GM18868 (cell line): Measurements from ENCODE around the gene SUCLG2.
A peak's percentile ranks its signal among the peaks of the same experiment; 100 is the strongest.

Experiments used
- ATAC-seq: cut with Tn5 transposase; IDR thresholded peaks from one replicate; pipeline ENCODE4 v1.9.1; 2021; ENCODE audit warnings: mild to moderate bottlenecking, moderate library complexity; ENCODE audit not compliant: unreplicated experiment

Gene SUCLG2

GRCh38 chr3:67461667-67462142 is 192.7 kb downstream of the SUCLG2 start:
- no peak for ATAC-seq

DNA sequence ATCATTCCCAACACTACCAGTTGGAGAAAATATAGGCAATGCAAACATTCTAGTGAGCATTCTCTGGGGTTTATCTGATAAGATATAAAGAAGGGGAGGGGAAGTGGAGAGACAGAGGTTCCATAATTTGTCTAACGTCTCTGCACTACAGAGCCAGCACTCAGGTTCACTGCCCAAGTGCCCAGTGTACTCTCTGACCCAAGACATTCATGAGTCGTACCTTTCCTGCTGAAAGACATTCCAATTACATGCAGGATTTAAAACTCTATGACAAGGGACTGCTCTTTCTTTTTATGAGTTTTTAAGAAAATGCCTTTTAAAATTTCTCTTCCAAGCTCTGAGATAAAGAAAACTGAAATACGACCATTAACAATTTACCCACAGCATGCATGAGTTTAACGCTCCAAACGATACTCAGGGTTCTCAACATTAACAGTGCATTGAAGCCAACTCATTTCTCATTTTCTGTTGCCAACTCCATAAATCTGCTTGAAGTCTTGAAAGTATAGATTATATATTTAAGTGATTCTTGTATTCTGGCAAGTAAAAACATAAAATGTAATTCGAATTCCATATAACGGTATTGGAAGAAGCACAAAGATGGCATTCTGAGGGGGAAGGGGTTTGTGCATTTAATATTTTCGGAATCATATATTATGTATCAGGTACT is 193.4 kb downstream of the SUCLG2 start:
- no peak for ATAC-seq

DNA sequence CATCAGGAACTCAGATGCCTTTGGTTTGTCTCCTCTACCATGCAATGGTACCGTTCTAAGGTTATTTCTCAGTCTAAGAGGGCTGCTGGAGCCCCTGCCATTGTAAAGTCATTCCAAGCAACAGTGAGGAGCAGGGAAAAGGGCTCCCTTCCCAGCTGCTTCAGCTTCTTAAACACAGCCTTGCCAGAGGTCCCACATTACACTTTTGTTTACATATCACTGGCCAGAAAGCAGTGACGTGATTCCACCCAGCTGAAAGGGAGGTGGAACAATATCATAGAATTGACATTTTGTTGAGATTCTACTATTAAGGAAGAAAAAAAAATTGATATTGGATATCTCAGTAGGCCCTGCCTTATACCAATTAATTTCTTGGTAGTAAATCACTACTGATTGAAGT is 194.6 kb downstream of the SUCLG2 start:
- no peak for ATAC-seq

- ATAC-seq, result no peak
Measured at GRCh38 chr3:67458896-67459530, 195.4 kb downstream of the SUCLG2 start.

DNA sequence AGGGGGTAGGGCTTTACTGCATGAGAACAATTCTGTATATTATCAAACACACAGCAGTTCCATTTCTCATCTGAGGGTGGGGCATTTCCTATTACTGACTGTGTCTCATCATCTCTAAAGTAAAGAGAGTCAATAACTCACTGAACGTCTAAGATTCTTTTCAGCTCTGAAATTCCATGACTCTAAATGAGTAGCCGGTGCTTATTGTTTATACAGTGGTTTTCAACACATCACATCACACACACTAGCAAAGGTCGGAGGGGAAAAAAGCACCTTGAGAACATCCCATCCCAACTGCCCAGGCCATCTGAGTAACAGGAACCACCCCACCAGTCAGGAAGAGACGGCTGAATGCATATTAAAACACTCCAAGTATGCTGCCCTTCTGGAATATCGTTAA is 196.0 kb downstream of the SUCLG2 start:
- ATAC-seq, result no peak

DNA sequence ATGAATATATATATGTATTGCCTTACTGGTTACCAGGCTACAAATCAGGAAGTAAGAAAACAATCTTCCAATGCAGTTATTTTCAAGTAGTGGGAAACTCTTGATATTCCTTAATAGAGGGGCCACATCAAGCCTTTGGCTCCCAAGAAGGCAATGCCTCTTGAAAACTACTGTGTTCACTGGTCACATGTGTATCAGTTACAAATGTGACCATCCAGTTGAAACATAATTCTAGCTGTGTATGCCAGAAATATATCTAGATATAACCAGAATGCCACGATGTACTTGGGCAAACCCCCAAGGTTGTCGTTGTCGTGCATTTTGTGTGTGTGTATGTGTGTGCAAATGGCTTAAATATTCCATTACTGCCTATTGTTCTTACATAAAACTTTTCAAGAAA is 200.8 kb downstream of the SUCLG2 start:
- ATAC-seq, result no peak

DNA sequence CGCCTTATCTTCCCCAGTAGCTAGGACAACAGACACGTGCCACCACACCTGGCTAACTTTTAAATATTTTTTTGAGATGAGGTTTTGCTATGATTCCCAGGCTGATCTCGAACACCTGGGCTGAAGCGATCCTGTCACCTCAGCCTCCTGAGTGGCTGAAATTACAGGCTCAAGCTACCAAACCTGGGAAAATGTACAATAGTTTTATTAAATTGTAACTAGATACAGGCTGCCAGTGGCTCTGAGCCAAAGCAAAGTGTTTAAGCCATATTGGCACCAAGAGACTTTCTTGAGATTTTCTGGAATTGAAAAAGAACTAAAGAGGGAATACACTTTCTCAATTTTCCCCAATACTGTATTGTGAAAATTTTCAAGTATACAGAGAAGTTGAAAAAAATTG is 204.3 kb downstream of the SUCLG2 start:
- no peak for ATAC-seq

DNA sequence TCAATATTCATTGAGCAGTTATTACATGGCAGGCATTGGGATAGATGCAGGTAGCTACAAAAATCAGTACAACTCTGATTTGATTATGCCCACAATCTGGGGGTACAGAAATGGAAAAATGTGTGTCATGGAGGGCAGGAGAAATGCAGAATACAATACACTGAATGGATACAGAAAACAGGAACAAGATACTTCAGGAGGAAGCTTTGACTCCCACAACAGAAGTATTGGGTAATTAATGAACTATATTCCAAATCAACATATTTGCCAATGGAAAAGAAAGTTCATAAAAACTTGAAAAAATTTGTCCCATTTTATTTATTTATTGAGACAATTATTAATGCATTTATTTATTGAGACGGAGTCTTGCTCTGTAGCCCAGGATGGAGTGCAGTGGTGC is 207.0 kb downstream of the SUCLG2 start:
- no peak for ATAC-seq

DNA sequence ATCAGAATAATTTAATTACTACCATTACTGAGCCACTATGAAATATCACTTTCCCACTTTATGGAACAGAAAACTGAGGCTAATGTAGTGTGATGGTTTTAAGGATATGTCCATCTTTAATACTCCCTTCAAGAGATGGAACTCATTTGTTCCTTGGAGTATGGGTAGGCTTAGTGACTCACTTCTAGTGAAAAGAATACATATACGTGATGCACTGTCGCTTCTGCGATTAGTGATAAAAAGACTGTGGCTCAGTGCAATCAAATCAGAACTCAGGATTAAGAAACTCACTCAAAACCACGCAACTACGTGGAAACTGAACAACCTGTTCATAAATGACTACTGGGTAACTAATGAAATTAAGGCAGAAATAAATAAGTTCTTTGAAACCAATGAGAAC is 216.6 kb downstream of the SUCLG2 start:
- ATAC-seq, result no peak

GRCh38 chr3:67437090-67437489 is 217.3 kb downstream of the SUCLG2 start:
- ATAC-seq, result no peak

DNA sequence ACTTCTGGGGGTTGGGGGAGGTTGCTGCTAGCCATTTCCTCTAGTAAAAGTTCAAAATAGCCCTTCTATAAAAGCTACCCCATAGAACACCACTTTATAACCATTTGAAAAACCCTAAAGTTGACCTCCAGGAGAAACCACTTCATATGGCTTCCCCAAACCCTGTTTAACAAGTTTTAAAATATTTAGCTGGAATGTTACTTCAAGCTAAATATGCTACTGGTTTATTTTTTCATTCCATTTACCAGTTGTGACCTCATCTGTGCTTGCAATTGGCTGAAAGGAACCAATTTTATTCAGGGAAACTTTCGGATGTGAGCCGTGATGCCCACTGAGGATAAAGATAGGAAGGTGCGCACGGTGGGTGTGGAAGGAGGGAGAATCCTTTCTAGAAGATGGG is 221.3 kb downstream of the SUCLG2 start:
- ATAC-seq, result no peak

GRCh38 chr3:67431887-67432286 is 222.5 kb downstream of the SUCLG2 start:
- no peak for ATAC-seq

- no peak for ATAC-seq
Measured at GRCh38 chr3:67423722-67424121, 230.7 kb downstream of the SUCLG2 start.

DNA sequence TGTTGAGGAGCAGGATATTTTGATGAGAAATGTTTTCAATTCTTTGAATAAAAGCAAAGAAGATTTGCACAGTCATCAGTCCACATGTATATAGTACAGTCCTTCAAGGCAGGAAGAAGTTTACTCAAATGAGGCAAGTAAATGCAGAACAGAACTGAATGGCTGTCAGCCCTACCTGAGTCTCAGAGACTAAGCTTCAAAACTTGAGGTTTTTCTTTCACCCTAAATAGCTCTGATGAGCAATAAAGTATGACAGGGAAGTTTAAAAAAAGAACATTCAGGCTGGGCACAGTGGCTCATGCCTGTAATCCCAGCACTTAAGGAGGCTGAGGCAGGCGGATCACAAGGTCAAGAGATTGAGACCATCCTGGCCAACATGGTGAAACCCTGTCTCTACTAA is 232.5 kb downstream of the SUCLG2 start:
- peak; percentile 55 for ATAC-seq

GRCh38 chr3:67419779-67420178 is 234.6 kb downstream of the SUCLG2 start:
- ATAC-seq, result no peak

GRCh38 chr3:67419218-67419529 is 235.2 kb downstream of the SUCLG2 start:
- ATAC-seq, result no peak

DNA sequence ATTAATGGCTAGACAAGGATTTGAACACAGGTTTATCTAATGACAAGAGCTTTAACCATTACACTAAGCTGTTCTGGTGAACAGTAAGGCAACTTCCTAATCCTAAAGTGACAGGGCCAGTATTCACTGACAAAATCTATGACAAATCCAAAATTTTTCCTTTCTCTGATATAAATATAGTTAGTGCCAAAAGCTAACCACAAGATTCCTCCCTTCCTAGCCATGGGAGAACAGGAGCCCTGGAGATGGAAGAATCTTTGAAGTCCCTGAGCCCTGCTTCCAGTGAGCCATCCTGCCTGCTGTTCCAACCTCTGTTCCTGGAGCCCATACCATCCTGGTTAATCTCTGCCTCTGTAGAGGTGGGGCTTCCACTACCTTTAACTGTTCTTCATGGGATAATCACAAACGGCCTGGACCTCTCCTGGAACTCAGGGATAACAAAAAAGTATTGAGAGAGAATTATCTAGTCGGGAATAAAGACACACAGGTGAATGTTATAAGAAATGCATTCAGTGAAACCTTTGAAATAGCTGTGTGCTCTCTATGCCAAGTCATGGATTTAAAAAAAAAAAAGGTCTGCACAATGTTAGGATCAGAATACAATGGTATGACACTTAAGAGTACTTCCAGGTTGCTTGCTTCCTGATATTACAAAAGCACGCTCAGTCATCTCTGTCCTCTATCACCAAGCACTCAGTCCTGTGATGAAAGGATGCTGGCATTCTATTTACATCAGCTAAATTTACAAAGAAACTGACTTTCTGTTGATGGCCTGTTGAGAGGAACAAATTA is 235.8 kb downstream of the SUCLG2 start:
- no peak for ATAC-seq

- no peak for ATAC-seq
Measured at GRCh38 chr3:67416703-67417102, 237.7 kb downstream of the SUCLG2 start.

GRCh38 chr3:67415511-67415910 is 238.9 kb downstream of the SUCLG2 start:
- ATAC-seq, result no peak

- ATAC-seq, result no peak
Measured at GRCh38 chr3:67414740-67415139, 239.7 kb downstream of the SUCLG2 start.

- no peak for ATAC-seq
Measured at GRCh38 chr3:67405193-67405592, 249.2 kb downstream of the SUCLG2 start.

- no peak for ATAC-seq
Measured at GRCh38 chr3:67402873-67403272, 251.5 kb downstream of the SUCLG2 start.
